Measurements from ENCODE around the gene MAJIN. TPM values are rescaled to one million over a fixed set of nuclear protein-coding genes. Genes with fewer than 3 reads are reported as not detected.

Gene MAJIN
- total RNA-seq, 1 donor from 2014 or later: not detected

DNA sequence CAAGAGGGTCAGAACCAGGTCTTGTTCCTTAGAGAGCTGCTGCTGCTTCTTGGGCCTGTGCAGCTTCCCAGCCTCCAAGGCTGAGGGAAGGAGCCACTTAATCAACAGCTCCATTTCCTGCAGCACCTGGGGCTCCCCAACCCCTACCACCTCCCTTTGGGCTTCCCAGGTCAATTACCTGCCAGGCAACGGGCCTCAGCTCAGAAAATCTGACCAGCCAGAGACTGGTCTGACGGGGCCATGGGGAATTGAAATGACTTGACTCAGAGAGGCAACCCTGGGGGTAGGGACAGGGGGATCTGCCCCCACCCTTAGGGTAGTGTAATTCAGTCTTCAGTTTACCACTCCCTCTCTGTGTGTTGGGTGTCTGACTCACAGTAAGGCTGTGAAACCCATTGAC, 4.7 kb upstream of the MAJIN start:
- intact Hi-C loops (cut with micrococcal nuclease): no loop called here
- Mint-ChIP-seq H3K4me1 (ENCODE audit: low read depth) (peaks cover 8% of the 10 kb centered on the region), H3K9me3 (no peaks in the 10 kb centered on the region), H3K4me3 (no peak overlapping the region), H3K27ac (no peak overlapping the region), H3K27me3 (ENCODE audit: insufficient read depth) (peaks cover 3% of the 10 kb centered on the region), H3K36me3 (ENCODE audit: low read depth) (no peaks in the 10 kb centered on the region)
- no peak for DNase-seq (ENCODE audit: low spot score)

- no peaks in the 10 kb centered on the region for H3K36me3 Mint-ChIP-seq (ENCODE audit: low read depth)
- intact Hi-C loops (cut with micrococcal nuclease): loop anchor here (5.0 kb wide), 1 partner anchor 38 kb away; the partner anchor contains the start of gene ARL2
- H3K4me3 Mint-ChIP-seq: no peak overlapping the region
- no peak overlapping the region for H3K27ac Mint-ChIP-seq
- peaks cover 7% of the 10 kb centered on the region for H3K27me3 Mint-ChIP-seq (ENCODE audit: insufficient read depth)
- H3K4me1 Mint-ChIP-seq (ENCODE audit: low read depth): peaks cover 19% of the 10 kb centered on the region
- no peaks in the 10 kb centered on the region for H3K9me3 Mint-ChIP-seq
- no peak for DNase-seq (ENCODE audit: low spot score)
Measured at GRCh38 chr11:64974124-64974523, 2.2 kb upstream of the MAJIN start.

DNA sequence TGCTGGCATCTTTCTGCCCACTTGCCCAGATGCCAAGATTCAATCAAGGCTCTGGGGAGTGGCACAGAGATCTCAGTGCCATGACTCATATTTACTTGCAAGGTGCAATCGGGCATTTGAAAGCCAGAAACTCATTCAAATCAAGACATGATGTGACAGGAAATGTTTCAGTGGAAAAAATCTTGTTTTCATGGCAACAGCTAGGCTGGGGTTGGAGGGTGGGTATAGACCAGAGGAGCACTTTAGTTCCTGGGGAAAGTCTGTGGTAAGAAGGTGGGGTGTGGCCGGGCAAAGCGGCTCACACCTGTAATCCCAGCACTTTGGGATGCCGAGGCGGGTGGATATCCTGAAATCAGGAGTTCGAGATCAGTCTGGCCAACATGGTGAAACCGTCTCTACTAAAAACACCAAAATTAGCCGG, 1.2 kb downstream of the MAJIN start:
- no peaks in the 10 kb centered on the region for H3K36me3 Mint-ChIP-seq (ENCODE audit: low read depth)
- peak overlapping the region; percentile 60 for H3K27ac Mint-ChIP-seq
- peaks cover 31% of the 10 kb centered on the region for H3K4me1 Mint-ChIP-seq (ENCODE audit: low read depth)
- H3K27me3 Mint-ChIP-seq (ENCODE audit: insufficient read depth): peaks cover 4% of the 10 kb centered on the region
- DNase-seq (ENCODE audit: low spot score): no peak
- no peaks in the 10 kb centered on the region for H3K9me3 Mint-ChIP-seq
- peak overlapping the region; percentile 43 for H3K4me3 Mint-ChIP-seq
- intact Hi-C loops (cut with micrococcal nuclease): loop anchor here (2.0 to 5.0 kb wide), 2 partner anchors 42 to 54 kb away; partner anchors contain the start of genes ARL2 and ATG2A

- DNase-seq (ENCODE audit: low spot score): no peak
- no peaks in the 10 kb centered on the region for H3K36me3 Mint-ChIP-seq (ENCODE audit: low read depth)
- H3K27me3 Mint-ChIP-seq (ENCODE audit: insufficient read depth): peaks cover 4% of the 10 kb centered on the region
- intact Hi-C loops (cut with micrococcal nuclease): no loop called here
- H3K27ac Mint-ChIP-seq: peak overlapping the region; percentile 46
- H3K4me1 Mint-ChIP-seq (ENCODE audit: low read depth): peaks cover 33% of the 10 kb centered on the region
- H3K9me3 Mint-ChIP-seq: no peaks in the 10 kb centered on the region
- no peak overlapping the region for H3K4me3 Mint-ChIP-seq
Measured at GRCh38 chr11:64969209-64969608, 2.7 kb downstream of the MAJIN start.

DNA sequence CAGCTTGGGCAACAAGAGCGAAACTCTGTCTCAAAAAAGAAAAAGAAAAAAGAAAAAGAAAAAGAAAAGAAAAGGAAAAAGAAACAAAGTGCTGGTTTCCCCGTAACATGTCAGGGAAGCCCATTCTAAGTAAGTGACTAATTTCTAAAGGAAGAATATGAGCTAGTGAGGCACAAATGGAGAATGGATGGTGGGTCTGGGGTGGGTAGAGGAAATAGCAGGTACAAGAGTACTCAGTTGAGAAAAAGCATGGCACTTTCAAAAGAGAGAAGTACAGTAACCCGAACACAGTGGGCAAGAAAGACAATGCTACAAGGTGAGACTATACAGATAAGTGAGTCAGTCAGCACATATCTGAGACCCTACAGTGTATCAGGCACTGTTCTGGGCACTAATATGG, 4.5 kb downstream of the MAJIN start:
- DNase-seq (ENCODE audit: low spot score): no peak
- Mint-ChIP-seq H3K27ac (peak overlapping the region; percentile 42), H3K36me3 (ENCODE audit: low read depth) (no peaks in the 10 kb centered on the region)

DNA sequence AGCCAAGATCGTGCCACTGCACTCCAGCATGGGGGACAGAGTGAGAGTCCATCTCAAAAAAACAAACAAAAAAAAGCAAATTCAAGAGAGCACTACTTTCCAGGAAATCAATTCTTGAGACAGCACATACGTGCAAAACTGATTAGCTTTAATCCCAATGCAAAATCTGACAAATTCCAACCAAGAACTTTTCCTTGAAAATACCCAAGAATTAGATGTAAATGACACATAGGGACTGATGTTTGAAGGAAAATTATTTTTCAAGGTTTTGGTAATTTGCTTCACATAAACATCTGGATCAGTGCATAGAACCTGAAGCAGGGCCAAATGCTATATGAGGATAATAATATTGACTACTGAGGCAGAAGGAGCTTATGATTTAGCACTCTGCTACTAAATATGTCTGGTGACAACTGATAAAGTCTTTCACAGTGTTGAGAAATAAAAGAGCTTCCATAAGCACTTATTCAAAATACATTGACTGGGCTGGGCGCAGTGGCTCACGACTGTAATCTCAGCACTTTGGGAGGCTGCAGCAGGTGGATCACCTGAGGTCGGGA, 8.8 kb downstream of the MAJIN start:
- intact Hi-C loops (cut with micrococcal nuclease): no loop called here
- Mint-ChIP-seq H3K9me3 (no peaks in the 10 kb centered on the region), H3K4me1 (ENCODE audit: low read depth) (peaks cover 16% of the 10 kb centered on the region), H3K27me3 (ENCODE audit: insufficient read depth) (peaks cover 9% of the 10 kb centered on the region), H3K27ac (no peak overlapping the region), H3K36me3 (ENCODE audit: low read depth) (no peaks in the 10 kb centered on the region), H3K4me3 (no peak overlapping the region)
- no peak for DNase-seq (ENCODE audit: low spot score)

More for the DNA sequence above, 4.5 kb downstream of the MAJIN start:
- Mint-ChIP-seq H3K9me3 (no peaks in the 10 kb centered on the region), H3K4me1 (ENCODE audit: low read depth) (peaks cover 32% of the 10 kb centered on the region), H3K27me3 (ENCODE audit: insufficient read depth) (peaks cover 6% of the 10 kb centered on the region), H3K4me3 (no peak overlapping the region)
- intact Hi-C loops (cut with micrococcal nuclease): no loop called here

GRCh38 chr11:64960719-64961118, 11.2 kb downstream of the MAJIN start:
- no peak for DNase-seq (ENCODE audit: low spot score)
- H3K4me1 Mint-ChIP-seq (ENCODE audit: low read depth): peaks cover 9% of the 10 kb centered on the region
- H3K9me3 Mint-ChIP-seq: no peaks in the 10 kb centered on the region
- H3K4me3 Mint-ChIP-seq: no peak overlapping the region
- intact Hi-C loops (cut with micrococcal nuclease): no loop called here
- no peaks in the 10 kb centered on the region for H3K36me3 Mint-ChIP-seq (ENCODE audit: low read depth)
- peaks cover 9% of the 10 kb centered on the region for H3K27me3 Mint-ChIP-seq (ENCODE audit: insufficient read depth)
- H3K27ac Mint-ChIP-seq: no peak overlapping the region

DNA sequence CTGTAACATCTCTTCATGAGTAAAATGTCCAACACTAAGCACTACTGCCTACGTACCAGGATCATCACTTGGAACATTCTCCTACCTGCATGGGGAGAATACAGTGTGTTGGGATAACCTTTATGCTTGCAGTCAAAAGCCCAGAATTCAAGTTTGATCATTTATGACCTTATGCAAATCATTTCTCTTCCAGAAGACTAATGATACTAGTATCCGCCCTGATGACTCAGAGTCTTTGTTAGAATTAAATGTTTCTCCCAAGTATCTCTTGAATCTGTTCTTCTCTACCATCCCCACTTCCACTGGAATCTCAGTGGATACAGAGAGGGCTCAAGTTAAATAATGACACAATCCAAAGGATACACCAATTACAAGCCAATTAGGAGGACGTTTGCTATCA, 12.4 kb downstream of the MAJIN start:
- Mint-ChIP-seq H3K27ac (no peak overlapping the region), H3K4me1 (ENCODE audit: low read depth) (no peaks in the 10 kb centered on the region), H3K4me3 (no peak overlapping the region), H3K36me3 (ENCODE audit: low read depth) (no peaks in the 10 kb centered on the region), H3K9me3 (no peaks in the 10 kb centered on the region), H3K27me3 (ENCODE audit: insufficient read depth) (peaks cover 16% of the 10 kb centered on the region)
- DNase-seq (ENCODE audit: low spot score): no peak
- intact Hi-C loops (cut with micrococcal nuclease): no loop called here

- H3K9me3 Mint-ChIP-seq: no peaks in the 10 kb centered on the region
- no peak for DNase-seq (ENCODE audit: low spot score)
- intact Hi-C loops (cut with micrococcal nuclease): no loop called here
- no peaks in the 10 kb centered on the region for H3K4me1 Mint-ChIP-seq (ENCODE audit: low read depth)
- peaks cover 16% of the 10 kb centered on the region for H3K27me3 Mint-ChIP-seq (ENCODE audit: insufficient read depth)
- H3K27ac Mint-ChIP-seq: no peak overlapping the region
- H3K4me3 Mint-ChIP-seq: no peak overlapping the region
- no peaks in the 10 kb centered on the region for H3K36me3 Mint-ChIP-seq (ENCODE audit: low read depth)
Measured at GRCh38 chr11:64954201-64954600, 17.7 kb downstream of the MAJIN start.

GRCh38 chr11:64951529-64951928, 20.4 kb downstream of the MAJIN start:
- H3K36me3 Mint-ChIP-seq (ENCODE audit: low read depth): no peaks in the 10 kb centered on the region
- intact Hi-C loops (cut with micrococcal nuclease): no loop called here
- H3K27ac Mint-ChIP-seq: no peak overlapping the region
- no peak for DNase-seq (ENCODE audit: low spot score)
- no peaks in the 10 kb centered on the region for H3K9me3 Mint-ChIP-seq
- no peak overlapping the region for H3K4me3 Mint-ChIP-seq
- H3K4me1 Mint-ChIP-seq (ENCODE audit: low read depth): no peaks in the 10 kb centered on the region
- H3K27me3 Mint-ChIP-seq (ENCODE audit: insufficient read depth): peaks cover 21% of the 10 kb centered on the region

DNA sequence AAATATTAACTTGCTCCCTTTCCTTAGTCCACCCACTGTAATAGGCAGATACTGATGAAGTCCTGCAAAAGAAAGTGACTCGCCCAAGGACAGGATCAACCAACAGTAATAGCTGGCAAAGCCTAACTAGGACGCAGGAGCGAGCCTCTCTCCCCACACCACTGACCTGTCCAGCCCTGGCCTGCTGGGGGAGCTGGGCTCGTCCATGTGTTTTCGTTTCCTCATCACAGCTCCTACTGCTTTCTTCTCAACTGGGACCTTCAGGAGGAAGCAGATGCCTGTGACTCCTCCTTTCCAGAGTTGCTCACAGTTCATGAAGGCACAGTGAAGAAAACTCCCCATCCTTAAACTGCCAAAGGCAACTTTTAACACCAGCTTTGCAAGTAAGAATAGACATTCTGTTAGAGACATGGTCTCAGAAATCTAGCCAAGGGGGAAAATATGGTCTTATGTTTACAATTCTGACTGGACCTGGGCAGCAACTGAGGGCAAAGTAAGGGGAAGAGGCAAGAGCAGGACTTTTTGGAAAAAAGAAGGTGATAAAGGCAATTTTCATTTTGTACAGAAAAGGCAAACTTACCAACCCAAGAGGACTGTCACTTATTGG, 24.6 kb downstream of the MAJIN start:
- Mint-ChIP-seq H3K27me3 (ENCODE audit: insufficient read depth) (peaks cover 33% of the 10 kb centered on the region), H3K36me3 (ENCODE audit: low read depth) (no peaks in the 10 kb centered on the region), H3K9me3 (no peaks in the 10 kb centered on the region), H3K27ac (no peak overlapping the region), H3K4me3 (no peak overlapping the region), H3K4me1 (ENCODE audit: low read depth) (no peaks in the 10 kb centered on the region)
- intact Hi-C loops (cut with micrococcal nuclease): no loop called here
- DNase-seq (ENCODE audit: low spot score): no peak

DNA sequence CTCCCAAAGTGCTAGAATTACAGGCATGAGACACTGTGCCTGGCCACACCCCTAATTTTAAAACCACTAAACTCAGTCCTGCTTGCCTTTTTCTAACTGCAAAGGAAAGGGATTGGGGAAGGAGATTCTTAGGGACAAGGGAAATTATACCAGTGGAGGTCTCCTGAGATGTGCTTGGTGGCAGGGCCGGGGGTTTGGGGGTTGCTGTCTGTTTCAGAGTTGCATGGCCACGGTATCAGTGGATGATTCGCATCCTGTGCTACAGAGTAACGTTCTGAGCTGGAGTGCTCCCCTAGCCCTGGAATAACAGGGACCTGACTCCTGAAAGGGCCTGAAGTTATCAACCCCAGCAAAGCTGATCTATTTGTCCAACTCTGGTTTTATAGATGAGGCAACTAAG, 35.4 kb downstream of the MAJIN start:
- no peaks in the 10 kb centered on the region for H3K9me3 Mint-ChIP-seq
- H3K36me3 Mint-ChIP-seq (ENCODE audit: low read depth): peaks cover 3% of the 10 kb centered on the region
- H3K27me3 Mint-ChIP-seq (ENCODE audit: insufficient read depth): peaks cover 9% of the 10 kb centered on the region
- intact Hi-C loops (cut with micrococcal nuclease): no loop called here
- no peaks in the 10 kb centered on the region for H3K4me1 Mint-ChIP-seq (ENCODE audit: low read depth)
- no peak for DNase-seq (ENCODE audit: low spot score)
- no peak overlapping the region for H3K27ac Mint-ChIP-seq
- H3K4me3 Mint-ChIP-seq: no peak overlapping the region

DNA sequence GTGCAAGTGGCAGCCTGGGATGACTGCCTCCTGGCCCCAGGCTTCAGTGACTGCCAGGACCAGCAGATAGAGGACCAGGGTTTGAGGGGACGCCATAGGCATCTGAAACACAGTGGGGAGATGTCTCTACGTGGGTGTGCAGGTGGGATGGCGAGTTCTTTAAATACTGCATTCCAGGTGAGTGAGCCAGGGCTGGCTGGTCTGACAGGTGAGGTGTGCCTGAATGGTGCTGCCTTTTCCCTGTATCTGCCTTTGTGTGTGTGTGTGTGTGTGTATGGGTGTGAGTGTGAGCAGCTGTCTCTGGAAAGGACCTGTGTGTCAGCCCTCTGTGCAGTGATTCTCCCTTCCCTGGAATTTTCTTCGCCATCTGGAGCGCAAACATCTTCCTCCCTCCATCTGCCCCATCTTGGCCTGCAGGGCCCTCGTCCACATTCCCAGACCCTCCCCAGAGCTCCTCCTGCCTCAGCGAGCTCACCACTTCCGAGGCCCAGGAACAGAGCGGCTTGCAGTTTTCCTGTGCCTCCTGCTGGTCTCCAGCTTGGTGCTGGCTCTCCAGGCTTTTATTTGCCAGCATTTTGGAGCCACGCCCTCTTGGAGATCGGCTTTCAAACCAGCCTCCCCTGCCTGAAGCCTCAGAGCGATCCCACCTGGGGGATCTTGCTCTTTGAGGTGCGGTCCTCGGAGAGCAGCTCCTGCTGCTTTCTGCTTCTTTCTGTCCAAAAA, 36.4 kb downstream of the MAJIN start, which contains the start of gene GPHA2:
Gene GPHA2, minus strand, starts transcription at position 535 of the 723 bp plus-strand sequence. Its CDS starts 433 bp downstream, at position 102.
- peaks cover 10% of the 10 kb centered on the region for H3K36me3 Mint-ChIP-seq (ENCODE audit: low read depth)
- DNase-seq (ENCODE audit: low spot score): no peak
- H3K4me1 Mint-ChIP-seq (ENCODE audit: low read depth): no peaks in the 10 kb centered on the region
- no peaks in the 10 kb centered on the region for H3K9me3 Mint-ChIP-seq
- H3K4me3 Mint-ChIP-seq: no peak within 1 kb of the TSS
- intact Hi-C loops (cut with micrococcal nuclease): no loop called here
- H3K27ac Mint-ChIP-seq: no peak within 1 kb of the TSS
- H3K27me3 Mint-ChIP-seq (ENCODE audit: insufficient read depth): peaks cover 4% of the 10 kb centered on the region

Measured in activated T-helper 1 cell treated with anti-CD3 and anti-CD28 coated beads, Interleukin-12 subunit alpha, Interleukin-12 subunit beta, Interleukin-2, Interleukin-4 antibody, amounts not matched to agents 30 ng/mL and 10 ng/mL and 1 ng/mL, durations not matched to agents 14 hours and 24 hours and 36 hours (primary cell).